HEK293 (cell line): ENCODE results near the gene BRD3.

Experiments used
- WT1 ChIP-seq: fragments of 450-650 bp; formaldehyde crosslinking; IDR thresholded peaks from 2 replicates; pipeline ENCODE4 v1.5.1; 2016; ENCODE audit warnings: missing biosample characterization, missing genetic modification characterization
- ZBTB1 ChIP-seq: fragments of 450-650 bp; formaldehyde crosslinking; IDR thresholded peaks from 2 replicates; pipeline ENCODE4 v1.5.1; 2016; ENCODE audit warnings: missing biosample characterization, missing genetic modification characterization
- ZEB2 ChIP-seq: fragments of 450-650 bp; formaldehyde crosslinking; IDR thresholded peaks from 2 replicates; pipeline ENCODE4 v1.5.1; 2016; ENCODE audit warnings: missing biosample characterization, missing genetic modification characterization
- ZNF146 ChIP-seq: fragments of 450-650 bp; formaldehyde crosslinking; IDR thresholded peaks from 2 replicates; pipeline ENCODE4 v1.5.1; 2016; ENCODE audit warnings: missing biosample characterization, missing genetic modification characterization
- ZNF214 ChIP-seq: fragments of 450-650 bp; formaldehyde crosslinking; IDR thresholded peaks from 2 replicates; pipeline ENCODE4 v1.5.1; 2017; ENCODE audit warnings: missing biosample characterization, mild to moderate bottlenecking, missing genetic modification characterization, borderline replicate concordance
- ZNF423 ChIP-seq: fragments of 450-650 bp; formaldehyde crosslinking; IDR thresholded peaks from 2 replicates; pipeline ENCODE4 v1.5.1; 2016; ENCODE audit warnings: missing biosample characterization, missing genetic modification characterization
- TF ChIP-seq, protein P1 (sequence below): fragments of 450-650 bp; formaldehyde crosslinking; IDR thresholded peaks from 2 replicates; pipeline ENCODE4 v1.5.1; 2016; ENCODE audit warnings: missing biosample characterization, missing genetic modification characterization
- TF ChIP-seq, protein P2 (sequence below): fragments of 450-650 bp; formaldehyde crosslinking; IDR thresholded peaks from 2 replicates; pipeline ENCODE4 v1.5.1; 2016; ENCODE audit warnings: missing biosample characterization, missing genetic modification characterization
- TF ChIP-seq, protein P3 (sequence below): fragments of 450-650 bp; formaldehyde crosslinking; IDR thresholded peaks from 2 replicates; pipeline ENCODE4 v1.5.1; 2016; ENCODE audit warnings: missing biosample characterization, missing genetic modification characterization

DNA sequence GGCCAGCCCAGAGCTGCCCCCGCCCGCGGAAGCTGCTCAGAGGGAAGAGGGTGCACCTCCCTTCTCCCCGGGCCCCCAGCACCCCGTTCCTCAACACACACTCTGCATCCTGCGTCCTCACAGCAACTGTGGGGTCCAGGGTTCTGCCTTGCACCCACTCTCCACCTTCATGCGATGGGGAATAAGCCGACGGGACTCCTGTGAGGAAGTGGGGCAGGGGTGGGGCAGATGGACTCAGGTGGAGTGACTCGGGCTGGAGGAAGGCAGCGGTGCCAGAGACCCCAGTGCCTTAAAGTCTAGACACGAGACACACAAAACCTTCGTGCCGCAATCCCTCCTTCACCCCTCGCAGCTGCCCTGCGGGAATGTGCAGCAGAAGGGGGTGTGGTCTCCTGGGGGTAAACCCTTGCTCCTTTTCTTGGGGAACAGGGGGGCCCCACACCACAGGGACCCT, 8.6 kb downstream of the BRD3 start:
- TF ChIP-seq, protein P1, sequence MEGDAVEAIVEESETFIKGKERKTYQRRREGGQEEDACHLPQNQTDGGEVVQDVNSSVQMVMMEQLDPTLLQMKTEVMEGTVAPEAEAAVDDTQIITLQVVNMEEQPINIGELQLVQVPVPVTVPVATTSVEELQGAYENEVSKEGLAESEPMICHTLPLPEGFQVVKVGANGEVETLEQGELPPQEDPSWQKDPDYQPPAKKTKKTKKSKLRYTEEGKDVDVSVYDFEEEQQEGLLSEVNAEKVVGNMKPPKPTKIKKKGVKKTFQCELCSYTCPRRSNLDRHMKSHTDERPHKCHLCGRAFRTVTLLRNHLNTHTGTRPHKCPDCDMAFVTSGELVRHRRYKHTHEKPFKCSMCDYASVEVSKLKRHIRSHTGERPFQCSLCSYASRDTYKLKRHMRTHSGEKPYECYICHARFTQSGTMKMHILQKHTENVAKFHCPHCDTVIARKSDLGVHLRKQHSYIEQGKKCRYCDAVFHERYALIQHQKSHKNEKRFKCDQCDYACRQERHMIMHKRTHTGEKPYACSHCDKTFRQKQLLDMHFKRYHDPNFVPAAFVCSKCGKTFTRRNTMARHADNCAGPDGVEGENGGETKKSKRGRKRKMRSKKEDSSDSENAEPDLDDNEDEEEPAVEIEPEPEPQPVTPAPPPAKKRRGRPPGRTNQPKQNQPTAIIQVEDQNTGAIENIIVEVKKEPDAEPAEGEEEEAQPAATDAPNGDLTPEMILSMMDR (tag by site-specific recombination): no peak
- TF ChIP-seq ZEB2 (tag by site-specific recombination) (no peak), WT1 (tag by site-specific recombination) (no peak), ZBTB1 (tag by site-specific recombination) (no peak), ZNF214 (no peak), ZNF146 (tag by site-specific recombination) (no peak), ZNF423 (tag by site-specific recombination) (no peak)
- TF ChIP-seq, protein P2, sequence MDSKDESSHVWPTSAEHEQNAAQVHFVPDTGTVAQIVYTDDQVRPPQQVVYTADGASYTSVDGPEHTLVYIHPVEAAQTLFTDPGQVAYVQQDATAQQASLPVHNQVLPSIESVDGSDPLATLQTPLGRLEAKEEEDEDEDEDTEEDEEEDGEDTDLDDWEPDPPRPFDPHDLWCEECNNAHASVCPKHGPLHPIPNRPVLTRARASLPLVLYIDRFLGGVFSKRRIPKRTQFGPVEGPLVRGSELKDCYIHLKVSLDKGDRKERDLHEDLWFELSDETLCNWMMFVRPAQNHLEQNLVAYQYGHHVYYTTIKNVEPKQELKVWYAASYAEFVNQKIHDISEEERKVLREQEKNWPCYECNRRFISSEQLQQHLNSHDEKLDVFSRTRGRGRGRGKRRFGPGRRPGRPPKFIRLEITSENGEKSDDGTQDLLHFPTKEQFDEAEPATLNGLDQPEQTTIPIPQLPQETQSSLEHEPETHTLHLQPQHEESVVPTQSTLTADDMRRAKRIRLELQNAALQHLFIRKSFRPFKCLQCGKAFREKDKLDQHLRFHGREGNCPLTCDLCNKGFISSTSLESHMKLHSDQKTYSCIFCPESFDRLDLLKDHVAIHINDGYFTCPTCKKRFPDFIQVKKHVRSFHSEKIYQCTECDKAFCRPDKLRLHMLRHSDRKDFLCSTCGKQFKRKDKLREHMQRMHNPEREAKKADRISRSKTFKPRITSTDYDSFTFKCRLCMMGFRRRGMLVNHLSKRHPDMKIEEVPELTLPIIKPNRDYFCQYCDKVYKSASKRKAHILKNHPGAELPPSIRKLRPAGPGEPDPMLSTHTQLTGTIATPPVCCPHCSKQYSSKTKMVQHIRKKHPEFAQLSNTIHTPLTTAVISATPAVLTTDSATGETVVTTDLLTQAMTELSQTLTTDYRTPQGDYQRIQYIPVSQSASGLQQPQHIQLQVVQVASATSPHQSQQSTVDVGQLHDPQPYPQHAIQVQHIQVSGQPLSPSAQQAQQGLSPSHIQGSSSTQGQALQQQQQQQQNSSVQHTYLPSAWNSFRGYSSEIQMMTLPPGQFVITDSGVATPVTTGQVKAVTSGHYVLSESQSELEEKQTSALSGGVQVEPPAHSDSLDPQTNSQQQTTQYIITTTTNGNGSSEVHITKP (tag by site-specific recombination): no peak
- TF ChIP-seq, protein P3, sequence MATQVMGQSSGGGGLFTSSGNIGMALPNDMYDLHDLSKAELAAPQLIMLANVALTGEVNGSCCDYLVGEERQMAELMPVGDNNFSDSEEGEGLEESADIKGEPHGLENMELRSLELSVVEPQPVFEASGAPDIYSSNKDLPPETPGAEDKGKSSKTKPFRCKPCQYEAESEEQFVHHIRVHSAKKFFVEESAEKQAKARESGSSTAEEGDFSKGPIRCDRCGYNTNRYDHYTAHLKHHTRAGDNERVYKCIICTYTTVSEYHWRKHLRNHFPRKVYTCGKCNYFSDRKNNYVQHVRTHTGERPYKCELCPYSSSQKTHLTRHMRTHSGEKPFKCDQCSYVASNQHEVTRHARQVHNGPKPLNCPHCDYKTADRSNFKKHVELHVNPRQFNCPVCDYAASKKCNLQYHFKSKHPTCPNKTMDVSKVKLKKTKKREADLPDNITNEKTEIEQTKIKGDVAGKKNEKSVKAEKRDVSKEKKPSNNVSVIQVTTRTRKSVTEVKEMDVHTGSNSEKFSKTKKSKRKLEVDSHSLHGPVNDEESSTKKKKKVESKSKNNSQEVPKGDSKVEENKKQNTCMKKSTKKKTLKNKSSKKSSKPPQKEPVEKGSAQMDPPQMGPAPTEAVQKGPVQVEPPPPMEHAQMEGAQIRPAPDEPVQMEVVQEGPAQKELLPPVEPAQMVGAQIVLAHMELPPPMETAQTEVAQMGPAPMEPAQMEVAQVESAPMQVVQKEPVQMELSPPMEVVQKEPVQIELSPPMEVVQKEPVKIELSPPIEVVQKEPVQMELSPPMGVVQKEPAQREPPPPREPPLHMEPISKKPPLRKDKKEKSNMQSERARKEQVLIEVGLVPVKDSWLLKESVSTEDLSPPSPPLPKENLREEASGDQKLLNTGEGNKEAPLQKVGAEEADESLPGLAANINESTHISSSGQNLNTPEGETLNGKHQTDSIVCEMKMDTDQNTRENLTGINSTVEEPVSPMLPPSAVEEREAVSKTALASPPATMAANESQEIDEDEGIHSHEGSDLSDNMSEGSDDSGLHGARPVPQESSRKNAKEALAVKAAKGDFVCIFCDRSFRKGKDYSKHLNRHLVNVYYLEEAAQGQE: no peak
